K562 (cell line): ENCODE results near the gene GRAMD2B. TPM values are rescaled to one million over a fixed set of nuclear protein-coding genes. Genes with fewer than 3 reads are reported as not detected.

ENCODE experiments used
- ATAC-seq: fragments of 200-7000 bp; cut with Tn5 transposase; 3 replicates; pipeline ENCODE4 v1.9.1; 2020; ENCODE audit warnings: moderate library complexity
- BruUV-seq: library from RNA; stranded (reverse); fragments of 400-500 nt; replicated peaks from 2 replicates; lab custom pipeline; 2021; lab: Mats Ljungman, UMichigan
- CTCF ChIA-PET: fragments of 300-600 bp; formaldehyde crosslinking; extraction: SDS; loops from one replicate; lab custom pipeline; 2021; ENCODE audit warnings: low intra/inter-chr PET ratio; lab: Yijun Ruan, JAX
- POLR2A ChIA-PET: fragments of 300-600, 350-650 bp; sonication (Branson Sonifier 250); formaldehyde crosslinking; extraction: SDS; loops from one replicate; lab custom pipeline; 2021; ENCODE audit warnings: antibody characterized with exemption, inconsistent platforms; lab: Yijun Ruan, JAX
- DNase-seq, 4 experiments: peaks; one replicate each; pipeline versions ENCODE4 v3.0.0 to v3.0.0-alpha.2; 2011 to 2018; ENCODE audit warnings: low spot score in 3 of 4, mixed read lengths in 3 of 4; ENCODE audit errors: extremely low read depth in 1 of 4
- FAIRE-seq: peaks from 2 replicates; lab custom pipeline; 2011; peaks lifted over from hg19 to GRCh38; lab: Jason Lieb, UNC
- H2AFZ ChIP-seq: 2 replicates; pipeline ENCODE4 v1.6.0; 2011; ENCODE audit warnings: low read depth, low read length, control low read depth, inconsistent platforms
- H3K27ac ChIP-seq: fragments of 200-600 bp; 3 replicates; pipeline ENCODE4 v1.8.0; 2011; ENCODE audit warnings: low read depth, mild to moderate bottlenecking, control low read depth, inconsistent platforms, low read length, moderate library complexity, mixed read lengths; ENCODE audit errors: extremely low read depth
- H3K27me3 ChIP-seq, 2 experiments: fragments of 300-600 bp in 1 of 2; 2 replicates in 1 of 2; 3 replicates in 1 of 2; pipeline versions ENCODE4 v1.6.0 to v1.8.0; 2011; ENCODE audit warnings: inconsistent platforms in 2 of 2, low read length in 2 of 2, mild to moderate bottlenecking in 1 of 2, mixed read lengths in 1 of 2, moderate library complexity in 1 of 2; ENCODE audit not compliant: control insufficient read depth in 2 of 2, insufficient read depth in 2 of 2
- H3K36me3 ChIP-seq: fragments of 300-600 bp; 3 replicates; pipeline ENCODE4 v1.8.0; 2011; ENCODE audit warnings: mild to moderate bottlenecking, low read length, inconsistent platforms; ENCODE audit not compliant: control insufficient read depth, insufficient read depth
- H3K4me1 ChIP-seq, 2 experiments: fragments of 200-600 bp in 1 of 2; replicated peaks in 1 of 2; 2 replicates in 1 of 2; 3 replicates in 1 of 2; pipeline versions ENCODE4 v1.5.1 to v1.8.0; 2011; ENCODE audit warnings: inconsistent platforms in 2 of 2, low read length in 2 of 2, mild to moderate bottlenecking in 1 of 2, mixed read lengths in 1 of 2, moderate library complexity in 1 of 2; ENCODE audit not compliant: control insufficient read depth in 2 of 2, insufficient read depth in 2 of 2
- H3K4me2 ChIP-seq: 2 replicates; pipeline ENCODE4 v1.6.1; 2011; ENCODE audit warnings: low read length, control low read depth, inconsistent platforms, mixed read lengths; ENCODE audit not compliant: insufficient read depth
- H3K4me3 ChIP-seq: fragments of 200-600 bp; sonication (generic), shearing (Covaris generic); 2 replicates; pipeline ENCODE4 v1.5.1; 2016; ENCODE audit warnings: control low read depth, inconsistent platforms
- H3K79me2 ChIP-seq: fragments of 200-600 bp; 3 replicates; pipeline ENCODE4 v1.8.0; 2011; ENCODE audit warnings: low read length, inconsistent platforms; ENCODE audit not compliant: control insufficient read depth, insufficient read depth
- H3K9ac ChIP-seq, 2 experiments: 2 replicates each; pipeline versions ENCODE4 v1.6.0 to v1.6.1; 2011; ENCODE audit warnings: low read depth in 2 of 2, low read length in 2 of 2, control low read depth in 1 of 2, inconsistent platforms in 1 of 2, mild to moderate bottlenecking in 1 of 2, mixed read lengths in 1 of 2; ENCODE audit not compliant: insufficient read depth in 1 of 2
- H3K9me1 ChIP-seq: one replicate; pipeline ENCODE4 v1.6.0; 2011; ENCODE audit warnings: inconsistent platforms, mild to moderate bottlenecking, low read length, moderate library complexity; ENCODE audit not compliant: control insufficient read depth, insufficient read depth
- H3K9me3 ChIP-seq: replicated peaks from 2 replicates; pipeline ENCODE4 v1.5.1; 2011; ENCODE audit warnings: low read depth, low read length, inconsistent platforms; ENCODE audit not compliant: control insufficient read depth, insufficient read depth
- H4K20me1 ChIP-seq: replicated peaks from 2 replicates; pipeline ENCODE4 v1.6.1; 2011; ENCODE audit warnings: low read length, inconsistent platforms, mixed read lengths; ENCODE audit not compliant: control insufficient read depth, insufficient read depth
- ELF1 ChIP-seq: fragments of 200-800 bp; sonication (Bioruptor generic); IDR thresholded peaks from 2 replicates; pipeline ENCODE4 v1.6.1; 2016; ENCODE audit warnings: missing genetic modification characterization, missing compliant biosample characterization
- GATA2 ChIP-seq: sonication (generic); formaldehyde crosslinking; IDR thresholded peaks from 2 replicates; pipeline ENCODE4 v1.4.0; 2020; ENCODE audit warnings: mild to moderate bottlenecking, missing genetic modification reagents
- NELFE ChIP-seq: IDR thresholded peaks from 2 replicates; pipeline ENCODE4 v1.6.1; 2011; ENCODE audit warnings: mild to moderate bottlenecking; ENCODE audit not compliant: insufficient read depth, insufficient read length
- NFYB ChIP-seq: IDR thresholded peaks from 2 replicates; pipeline ENCODE4 v1.6.1; 2011; ENCODE audit warnings: mild to moderate bottlenecking, moderate library complexity; ENCODE audit not compliant: insufficient read length; ENCODE audit errors: extremely low read depth
- SIN3A ChIP-seq, 2 experiments: fragments of 150-350 bp in 1 of 2; IDR thresholded peaks; 2 replicates each; pipeline ENCODE4 v1.6.1; 2011 to 2016; ENCODE audit warnings: borderline replicate concordance in 2 of 2, low read depth in 2 of 2, low read length in 2 of 2, mild to moderate bottlenecking in 2 of 2, moderate library complexity in 2 of 2; ENCODE audit not compliant: control insufficient read depth in 1 of 2
- SMARCE1 ChIP-seq: fragments of 450-650 bp; IDR thresholded peaks from 2 replicates; pipeline ENCODE4 v1.7.1; 2016; ENCODE audit warnings: mild to moderate bottlenecking
- STAG1 ChIP-seq: sonication (generic); formaldehyde crosslinking; IDR thresholded peaks from 2 replicates; pipeline ENCODE4 v1.5.0; 2020; ENCODE audit warnings: missing genetic modification reagents, borderline replicate concordance
- ZBTB12 ChIP-seq: fragments of 250-450 bp; sonication (Bioruptor Pico); IDR thresholded peaks from 2 replicates; pipeline ENCODE4 v1.4.0; 2020
- ZNF316 ChIP-seq: fragments of 450-650 bp; IDR thresholded peaks from 2 replicates; pipeline ENCODE4 v1.6.1; 2016
- ZNF586 ChIP-seq: fragments of 450-650 bp; formaldehyde crosslinking; conservative IDR thresholded peaks from 2 replicates; pipeline ENCODE4 v1.4.0; 2020; ENCODE audit warnings: mild to moderate bottlenecking, moderate library complexity
- ZNF76 ChIP-seq: fragments of 250-450 bp; sonication (Bioruptor Pico); IDR thresholded peaks from 2 replicates; pipeline ENCODE4 v1.4.0; 2020; ENCODE audit warnings: mild to moderate bottlenecking, moderate library complexity, borderline replicate concordance
- WGBS: fragments of 100-300 bp; shearing (Covaris generic); methylation state at CpG from one replicate; pipeline ENCODE4 v1.1.6; 2016; ENCODE audit warnings: low coverage, mixed read lengths; ENCODE audit not compliant: insufficient coverage; ENCODE audit errors: missing lambda C conversion rate; 5-methylcytosine and 5-hydroxymethylcytosine counted together
- in situ Hi-C: fragments of 300-500 bp; cut with MboI; formaldehyde crosslinking; loops from 4 replicates; pipeline ENCODE4 v1.15.0; 2018; ENCODE audit warnings: inconsistent platforms, mixed read lengths
- intact Hi-C: fragments of 100-400 bp; cut with micrococcal nuclease; formaldehyde crosslinking; loops from 2 replicates; pipeline ENCODE4 v1.14.2; 2022
- polyA plus RNA-seq, 8 experiments: library from polyadenylated mRNA; depleted of rRNA in 4 of 8; stranded (reverse) in 5 of 8; unstranded in 3 of 8; fragments of >200 nt; fragmentation: Nextera tagmentation in 2 of 8; fragmentation: Illumina TruSeq in 1 of 8; extraction: Ambion mirVana in 2 of 8; extraction: Trizol in 1 of 8; gene quantifications; 2 replicates each; pipeline versions ENCODE4 v1.2.1 to v1.2.3, GENCODE V29; 2011 to 2014; ENCODE audit warnings: inconsistent platforms in 1 of 8, missing spikeins in 1 of 8
- total RNA-seq, 7 experiments: library from RNA; depleted of rRNA in 6 of 7; stranded (reverse); fragments of >200 nt in 6 of 7; fragmentation: Illumina TruSeq in 2 of 7; extraction: Trizol in 2 of 7; gene quantifications; 2 replicates each; pipeline versions ENCODE4 v1.2.1 to v1.2.3, GENCODE V29; 2011 to 2021; ENCODE audit warnings: low replicate concordance in 1 of 7
- TF ChIP-seq, protein P1 (sequence below): sonication (generic); formaldehyde crosslinking; IDR thresholded peaks from 2 replicates; pipeline ENCODE4 v1.8.0; 2023; ENCODE audit warnings: mild to moderate bottlenecking, missing genetic modification reagents

GRAMD2B gene
- total and polyA plus RNA-seq, 9 of the 15 experiments (the other 6 are each of a cell fraction or from before 2014, with no cell fraction given), result 0.32 to 4.2 (median 1.4) TPM

- TF ChIP-seq, protein P1, sequence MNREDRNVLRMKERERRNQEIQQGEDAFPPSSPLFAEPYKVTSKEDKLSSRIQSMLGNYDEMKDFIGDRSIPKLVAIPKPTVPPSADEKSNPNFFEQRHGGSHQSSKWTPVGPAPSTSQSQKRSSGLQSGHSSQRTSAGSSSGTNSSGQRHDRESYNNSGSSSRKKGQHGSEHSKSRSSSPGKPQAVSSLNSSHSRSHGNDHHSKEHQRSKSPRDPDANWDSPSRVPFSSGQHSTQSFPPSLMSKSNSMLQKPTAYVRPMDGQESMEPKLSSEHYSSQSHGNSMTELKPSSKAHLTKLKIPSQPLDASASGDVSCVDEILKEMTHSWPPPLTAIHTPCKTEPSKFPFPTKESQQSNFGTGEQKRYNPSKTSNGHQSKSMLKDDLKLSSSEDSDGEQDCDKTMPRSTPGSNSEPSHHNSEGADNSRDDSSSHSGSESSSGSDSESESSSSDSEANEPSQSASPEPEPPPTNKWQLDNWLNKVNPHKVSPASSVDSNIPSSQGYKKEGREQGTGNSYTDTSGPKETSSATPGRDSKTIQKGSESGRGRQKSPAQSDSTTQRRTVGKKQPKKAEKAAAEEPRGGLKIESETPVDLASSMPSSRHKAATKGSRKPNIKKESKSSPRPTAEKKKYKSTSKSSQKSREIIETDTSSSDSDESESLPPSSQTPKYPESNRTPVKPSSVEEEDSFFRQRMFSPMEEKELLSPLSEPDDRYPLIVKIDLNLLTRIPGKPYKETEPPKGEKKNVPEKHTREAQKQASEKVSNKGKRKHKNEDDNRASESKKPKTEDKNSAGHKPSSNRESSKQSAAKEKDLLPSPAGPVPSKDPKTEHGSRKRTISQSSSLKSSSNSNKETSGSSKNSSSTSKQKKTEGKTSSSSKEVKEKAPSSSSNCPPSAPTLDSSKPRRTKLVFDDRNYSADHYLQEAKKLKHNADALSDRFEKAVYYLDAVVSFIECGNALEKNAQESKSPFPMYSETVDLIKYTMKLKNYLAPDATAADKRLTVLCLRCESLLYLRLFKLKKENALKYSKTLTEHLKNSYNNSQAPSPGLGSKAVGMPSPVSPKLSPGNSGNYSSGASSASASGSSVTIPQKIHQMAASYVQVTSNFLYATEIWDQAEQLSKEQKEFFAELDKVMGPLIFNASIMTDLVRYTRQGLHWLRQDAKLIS (CRISPR knock-in tag), result no peak
- TF ChIP-seq NFYB, result peak; percentile 84
- no peak for TF ChIP-seq ZNF76 (CRISPR knock-in tag)
- peak; percentile 41; the same call in 1 of the 2 replicates for TF ChIP-seq ZNF316
Observed at GRCh38 chr5:126534553-126534952, 111.3 kb downstream of the GRAMD2B start (continued).

GRCh38 chr5:126535856-126536545 is 112.8 kb downstream of the GRAMD2B start:
- no peak for ATAC-seq
- no peak overlapping the region for H3K27ac ChIP-seq
- 62% methylated on average over 4 of the region's 4 CpGs for WGBS
- H3K9me3 ChIP-seq, result no peaks in the 10 kb centered on the region; the same call in 1 of the 2 replicates
- no peak for DNase-seq
- no peak overlapping the region for H3K4me3 ChIP-seq
- H3K79me2 ChIP-seq, result no peaks in the 10 kb centered on the region
- no peaks in the 10 kb centered on the region for H4K20me1 ChIP-seq
- POLR2A ChIA-PET, result interaction anchor here (0.9 to 1.0 kb wide), 3 partner anchors 13 to 181 kb away, joined by 3 read pairs; no protein-coding TSS in a partner anchor
- peaks cover 0 to 1% of the 10 kb centered on the region in 2 experiments; a peak in 2 of 5 replicates for H3K27me3 ChIP-seq
- H3K4me1 ChIP-seq, result peaks cover 10 to 14% of the 10 kb centered on the region in 2 experiments; a peak in 2 of 5 replicates
- peak overlapping the region; percentile 49; the same call in 1 of the 2 replicates for H2AFZ ChIP-seq
- no peak for FAIRE-seq
- in situ Hi-C loops, result loop anchor here (5.0 kb wide), 2 partner anchors 44 to 184 kb away; no protein-coding TSS in a partner anchor
- no peaks in the 10 kb centered on the region for H3K9me1 ChIP-seq
- BruUV-seq, result no TSS peak
- CTCF ChIA-PET, result no interaction called here
- H3K4me2 ChIP-seq, result no peak overlapping the region
- H3K9ac ChIP-seq, result no peak overlapping the region
- intact Hi-C loops, result loop anchor here (5.0 kb wide), 2 partner anchors 114 to 304 kb away; partner anchors contain the start of gene GRAMD2B
- H3K36me3 ChIP-seq, result no peaks in the 10 kb centered on the region
- no peak for TF ChIP-seq GATA2 (CRISPR knock-in tag)
- no peak for TF ChIP-seq ELF1 (tag)
- TF ChIP-seq ZNF586 (CRISPR knock-in tag), result no peak
- TF ChIP-seq STAG1, result no peak
- no peak for TF ChIP-seq NELFE
- TF ChIP-seq ZBTB12 (CRISPR knock-in tag), result no peak
- no peak for TF ChIP-seq SIN3A (IDR thresholded peaks at IDR 0.05; ENCODE audit: borderline replicate concordance in 2 of 2, control insufficient read depth in 1 of 2, low read depth in 2 of 2, low read length in 2 of 2)
- no peak for TF ChIP-seq SMARCE1
